Spleen (tissue), 11 donors: ENCODE results near the gene BFSP1. TPM values are rescaled to one million over a fixed set of nuclear protein-coding genes. Genes with fewer than 3 reads are reported as not detected.

ENCODE experiments used
- DNase-seq: peaks from one replicate; pipeline ENCODE4 v3.0.0-alpha.2; 2020
- H3K27ac ChIP-seq, 8 donors: fragments of 200-600 bp; sonication (generic) in 7 of 8; 1 replicate in 4 of 8; 2 replicates in 4 of 8; pipeline versions ENCODE4 v1.5.0 to v1.8.0; 2016 to 2021; ENCODE audit warnings: inconsistent platforms in 4 of 8, mild to moderate bottlenecking in 4 of 8, moderate library complexity in 1 of 8
- H3K27me3 ChIP-seq, 7 donors: fragments of 200-600 bp; sonication (generic) in 6 of 7; replicated peaks in 1 of 7; 1 replicate in 4 of 7; 2 replicates in 3 of 7; pipeline versions ENCODE4 v1.5.0 to v1.8.0; 2016 to 2021; ENCODE audit warnings: inconsistent platforms in 3 of 7, mild to moderate bottlenecking in 1 of 7
- H3K36me3 ChIP-seq, 6 donors: fragments of 200-600 bp; sonication (generic) in 5 of 6; 1 replicate in 4 of 6; 2 replicates in 2 of 6; pipeline versions ENCODE4 v1.5.0 to v1.8.0; 2016 to 2021; ENCODE audit warnings: inconsistent platforms in 2 of 6
- H3K4me1 ChIP-seq, 6 donors: fragments of 200-600 bp; sonication (generic) in 5 of 6; 1 replicate in 3 of 6; 2 replicates in 3 of 6; pipeline versions ENCODE4 v1.5.0 to v1.8.0; 2016 to 2021; ENCODE audit warnings: inconsistent platforms in 3 of 6
- H3K4me3 ChIP-seq, 8 donors: fragments of 200-600 bp; sonication (generic) in 7 of 8; 1 replicate in 4 of 8; 2 replicates in 4 of 8; pipeline versions ENCODE4 v1.5.0 to v1.8.0; 2016 to 2021; ENCODE audit warnings: inconsistent platforms in 4 of 8, mild to moderate bottlenecking in 4 of 8, moderate library complexity in 2 of 8
- H3K9me3 ChIP-seq, 8 donors: fragments of 200-600 bp; sonication (generic) in 7 of 8; 1 replicate in 4 of 8; 2 replicates in 4 of 8; pipeline versions ENCODE4 v1.5.0 to v1.8.0; 2016 to 2021; ENCODE audit warnings: inconsistent platforms in 4 of 8
- POLR2A ChIP-seq, 3 donors: fragments of 450-650 bp; IDR thresholded peaks; one replicate each; pipeline ENCODE4 v1.5.1; 2017; ENCODE audit warnings: antibody characterized with exemption in 3 of 3, mild to moderate bottlenecking in 1 of 3
- POLR2AphosphoS5 ChIP-seq, 3 donors: sonication (generic); formaldehyde crosslinking; IDR thresholded peaks; one replicate each; pipeline ENCODE4 v1.5.1; 2017; ENCODE audit warnings: antibody characterized with exemption in 3 of 3
- WGBS, 5 donors: extraction: QIAGEN DNeasy Blood & Tissue Kit in 3 of 5; methylation state at CpG; one replicate each; pipeline versions ENCODE4 v1.1.5 to v1.1.7; 2013 to 2018; 5-methylcytosine and 5-hydroxymethylcytosine counted together
- intact Hi-C: fragments of 100-400 bp; cut with DNase I; formaldehyde crosslinking; loops from one replicate; pipeline ENCODE4 v1.15.0; 2023; ENCODE audit warnings: low total_unique reads
- polyA plus RNA-seq, 3 donors: library from polyadenylated mRNA; stranded (reverse); fragments of 200-250 nt; gene quantifications; one replicate each; pipeline ENCODE4 v1.2.1, GENCODE V29; 2013
- total RNA-seq, 7 donors: library from RNA; depleted of rRNA in 3 of 7; stranded (reverse); fragments of >200 nt in 3 of 7; fragmentation: NEBNext Ultra II Directional in 4 of 7; extraction: Animal tissue kit (Norgen Biotek cat#: 25700) in 4 of 7; gene quantifications; one replicate each; pipeline versions ENCODE4 v1.1.0 to v1.2.1, GENCODE V29; 2016 to 2021
- TF ChIP-seq, protein P1 (sequence below), 11 experiments: fragments of 200-600 bp in 7 of 11; fragments of 450-650 bp in 4 of 11; sonication (generic) in 4 of 11; IDR thresholded peaks in 8 of 11; conservative IDR thresholded peaks in 3 of 11; 1 replicate in 7 of 11; 2 replicates in 4 of 11; pipeline versions ENCODE4 v1.4.0 to v1.8.0; 2016 to 2021; ENCODE audit warnings: antibody characterized with exemption in 11 of 11, inconsistent platforms in 4 of 11, mild to moderate bottlenecking in 1 of 11
- donor health status: healthy with polysubstance abuse.
- donor health status: DM: no; HTN: no; CAD: no; lungs with moderate emphysema.
- donor health status: DM: no; HTN: no; CAD: no.
- donor health status: Bipolar disorder and iron deficiency.
- donor health status: healthy.
- donor health status: DM: no; HTN: no; CAD: no.
- donor health status: DM: yes; HTN: yes; CAD: no.

The BFSP1 gene
- total and polyA plus RNA-seq, 10 donors, result 0.13 to 0.86 (median 0.41) TPM

DNA sequence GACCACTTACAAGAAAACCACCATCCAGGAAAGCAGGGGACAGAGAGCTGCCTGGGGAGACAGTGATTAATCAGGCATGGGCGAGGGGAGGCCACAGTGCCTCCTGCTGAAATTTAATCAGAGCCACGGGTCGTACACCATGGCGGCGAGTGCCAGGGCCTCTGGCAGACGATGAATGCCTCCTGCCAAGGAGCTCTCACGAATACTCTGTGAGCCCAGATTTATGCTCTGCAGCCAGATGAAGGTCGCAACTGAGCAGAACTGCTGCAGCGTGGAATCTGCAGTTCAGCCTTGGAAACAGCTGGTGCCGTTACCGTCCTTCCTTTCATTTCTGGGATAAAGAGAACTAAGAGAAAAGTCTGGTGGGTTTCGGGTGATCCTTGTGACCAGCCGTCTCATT is 85.6 kb downstream of the BFSP1 start:
- no peak for DNase-seq
- Histone ChIP-seq H3K4me1 (no peaks in the 10 kb centered on the region), H3K36me3 (no peaks in the 10 kb centered on the region), H3K27me3 (peaks cover 0 to 36% (median 5%) of the 10 kb centered on the region in 7 donors), H3K4me3 (no peak overlapping the region), H3K9me3 (peaks cover 0 to 13% (median 7%) of the 10 kb centered on the region in 8 donors), H3K27ac (no peak overlapping the region)
- 65 to 75% (median 68%) methylated on average over 13 of the region's 13 CpGs for WGBS, 5 donors
- TF ChIP-seq POLR2A (IDR thresholded peaks at IDR 0.05), result no peak
- TF ChIP-seq, protein P1, sequence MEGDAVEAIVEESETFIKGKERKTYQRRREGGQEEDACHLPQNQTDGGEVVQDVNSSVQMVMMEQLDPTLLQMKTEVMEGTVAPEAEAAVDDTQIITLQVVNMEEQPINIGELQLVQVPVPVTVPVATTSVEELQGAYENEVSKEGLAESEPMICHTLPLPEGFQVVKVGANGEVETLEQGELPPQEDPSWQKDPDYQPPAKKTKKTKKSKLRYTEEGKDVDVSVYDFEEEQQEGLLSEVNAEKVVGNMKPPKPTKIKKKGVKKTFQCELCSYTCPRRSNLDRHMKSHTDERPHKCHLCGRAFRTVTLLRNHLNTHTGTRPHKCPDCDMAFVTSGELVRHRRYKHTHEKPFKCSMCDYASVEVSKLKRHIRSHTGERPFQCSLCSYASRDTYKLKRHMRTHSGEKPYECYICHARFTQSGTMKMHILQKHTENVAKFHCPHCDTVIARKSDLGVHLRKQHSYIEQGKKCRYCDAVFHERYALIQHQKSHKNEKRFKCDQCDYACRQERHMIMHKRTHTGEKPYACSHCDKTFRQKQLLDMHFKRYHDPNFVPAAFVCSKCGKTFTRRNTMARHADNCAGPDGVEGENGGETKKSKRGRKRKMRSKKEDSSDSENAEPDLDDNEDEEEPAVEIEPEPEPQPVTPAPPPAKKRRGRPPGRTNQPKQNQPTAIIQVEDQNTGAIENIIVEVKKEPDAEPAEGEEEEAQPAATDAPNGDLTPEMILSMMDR (IDR thresholded peaks at IDR 0.05 in 8 of 11, conservative IDR thresholded peaks at IDR 0.05 in 3 of 11), result no peak
- TF ChIP-seq POLR2AphosphoS5 (IDR thresholded peaks at IDR 0.05), result no peak
- intact Hi-C loops, result no loop called here

DNA sequence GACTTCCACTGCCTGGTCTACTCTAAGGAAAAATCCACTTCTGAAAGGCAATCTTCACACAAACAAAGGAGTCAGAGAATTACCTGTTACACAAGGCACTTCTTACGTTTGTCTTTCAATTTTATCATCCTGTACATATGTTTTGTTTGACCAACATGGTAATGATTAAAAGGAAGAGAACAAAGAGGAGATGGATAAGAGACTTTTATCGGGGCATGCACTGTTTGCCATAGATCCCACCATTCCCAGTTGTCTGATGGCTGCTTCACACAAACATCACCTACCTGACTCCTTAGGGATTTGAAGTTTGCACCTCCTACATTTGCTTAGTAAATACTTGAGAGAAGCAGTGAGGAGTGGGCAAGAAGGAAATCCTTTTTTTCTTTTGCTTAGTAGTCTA is 87.1 kb downstream of the BFSP1 start:
- WGBS, 5 donors, result 57 to 75% (median 63%) methylated on average over 2 of the region's 2 CpGs
- no peak overlapping the region for H3K27ac ChIP-seq
- no peak overlapping the region for H3K4me3 ChIP-seq
- H3K4me1 ChIP-seq, result no peaks in the 10 kb centered on the region
- intact Hi-C loops, result no loop called here
- peaks cover 0 to 41% (median 5%) of the 10 kb centered on the region in 7 donors for H3K27me3 ChIP-seq
- no peak for TF ChIP-seq POLR2A (IDR thresholded peaks at IDR 0.05)
- TF ChIP-seq POLR2AphosphoS5 (IDR thresholded peaks at IDR 0.05), result no peak
- TF ChIP-seq, protein P1 (IDR thresholded peaks at IDR 0.05 in 8 of 11, conservative IDR thresholded peaks at IDR 0.05 in 3 of 11), result no peak
- peaks cover 0 to 13% (median 7%) of the 10 kb centered on the region in 8 donors for H3K9me3 ChIP-seq
- DNase-seq, result no peak
- H3K36me3 ChIP-seq, result no peaks in the 10 kb centered on the region

Other genes starting within 250 kb of the BFSP1 start
- gene DSTN, start 38.7 kb upstream of the BFSP1 start, total RNA-seq, result 100 to 1,000 TPM in 3 of 7 donors, 10 to 100 TPM in 4; 62.0 to 122 (median 93.6) TPM
- gene DSTN, start 38.7 kb upstream of the BFSP1 start, polyA plus RNA-seq, result 100 to 1,000 TPM in 2 of 3 donors, 10 to 100 TPM in 1; 65.8 to 157 (median 107) TPM
- gene RRBP1, start 150.9 kb upstream of the BFSP1 start, total RNA-seq, result 100 to 1,000 TPM in 6 of 7 donors, 10 to 100 TPM in 1; 78.8 to 164 (median 122) TPM
- 10 to 100 TPM; 17.0 to 27.3 (median 21.7) TPM for gene RRBP1, start 150.9 kb upstream of the BFSP1 start, polyA plus RNA-seq
- gene BANF2, start 168.6 kb upstream of the BFSP1 start, total RNA-seq, result not detected
- not detected for gene BANF2, start 168.6 kb upstream of the BFSP1 start, polyA plus RNA-seq